ENCODE results near the gene CLEC7A.

CLEC7A gene

GRCh38 chr12:10097521-10097920 is 32.5 kb downstream of the CLEC7A start:
- no peak for DNase-seq
- intact Hi-C loops (cut with DNase I) = no loop called here

GRCh38 chr12:10095971-10096370 is 34.0 kb downstream of the CLEC7A start:
- intact Hi-C loops (cut with DNase I) = no loop called here

DNA sequence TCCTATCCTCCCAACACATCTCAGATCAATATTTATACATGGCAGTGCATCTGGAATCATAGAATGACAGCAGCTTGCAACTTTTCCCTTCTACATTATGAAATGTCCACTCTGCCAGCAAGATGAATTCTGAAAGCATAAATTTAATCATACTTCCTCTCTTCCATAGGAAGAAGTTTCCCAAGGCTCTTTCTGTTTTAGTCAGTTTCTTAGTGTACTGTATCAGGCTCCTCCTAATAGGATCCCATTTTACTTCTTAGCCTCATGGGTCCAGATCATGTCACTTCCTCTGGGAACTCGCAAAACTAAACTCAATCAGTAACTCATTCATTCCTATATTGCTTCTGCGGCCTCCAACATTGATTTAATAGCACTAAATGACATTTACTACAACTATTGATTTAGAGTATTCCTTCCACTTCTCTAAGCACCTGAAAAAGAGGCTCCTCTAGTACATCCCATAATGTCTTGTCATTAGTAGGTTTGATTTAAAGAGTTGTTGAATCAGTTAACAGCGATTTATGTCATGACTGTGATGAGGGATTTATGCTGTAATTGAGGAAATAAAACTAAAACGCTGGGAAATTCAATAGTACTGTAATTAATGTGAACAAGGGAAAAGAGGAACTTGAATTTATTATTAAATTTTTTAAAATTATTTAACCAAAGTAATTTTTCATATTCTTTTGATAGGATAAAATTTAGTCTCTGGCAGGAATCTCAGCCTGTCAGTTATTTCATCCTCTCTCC is 35.2 kb downstream of the CLEC7A start:
- no peak for DNase-seq
- intact Hi-C loops (cut with DNase I) = no loop called here

More at GRCh38 chr12:10095971-10096370, 34.0 kb downstream of the CLEC7A start:
- DNase-seq = no peak

- intact Hi-C loops (cut with DNase I) = no loop called here
- no peak for DNase-seq
Measured at GRCh38 chr12:10088955-10089900, 40.8 kb downstream of the CLEC7A start.

DNA sequence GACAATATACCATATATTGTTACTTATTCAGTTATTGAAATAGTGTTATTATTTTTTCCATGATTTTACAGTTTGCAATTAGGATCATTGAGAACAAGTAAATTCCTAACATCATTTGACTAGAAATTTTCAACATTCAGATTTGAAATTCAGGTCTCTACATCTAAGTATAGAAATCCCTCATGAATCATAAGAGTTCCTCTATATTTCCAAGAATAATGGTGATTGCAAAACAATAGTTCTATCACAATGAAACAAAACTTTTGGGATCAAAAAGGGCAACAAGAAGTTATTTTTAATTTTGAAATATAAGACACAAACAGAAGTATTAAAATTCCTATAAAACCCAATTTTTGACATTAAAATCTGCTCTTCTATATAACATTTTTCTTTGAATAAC is 42.0 kb downstream of the CLEC7A start:
- no peak for DNase-seq
- intact Hi-C loops (cut with DNase I) = no loop called here

DNA sequence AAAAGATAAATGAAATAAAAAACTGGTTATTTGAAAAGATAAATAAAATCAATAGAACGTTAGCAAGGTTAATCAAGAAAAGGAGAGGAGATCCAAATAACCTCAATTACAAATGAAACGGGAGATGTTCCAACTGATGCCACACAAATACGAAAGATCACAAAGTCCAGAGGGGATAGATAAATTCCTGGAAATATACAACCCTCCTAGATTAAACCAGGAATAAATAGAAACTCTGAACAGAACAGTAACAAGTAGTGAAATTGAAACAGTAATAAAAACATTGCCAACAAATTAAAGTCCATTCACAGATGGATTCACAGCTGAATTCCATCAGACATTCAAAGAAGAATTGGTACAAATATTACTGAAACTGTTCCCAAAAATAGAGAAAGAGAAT is 43.6 kb downstream of the CLEC7A start:
- DNase-seq = no peak
- intact Hi-C loops (cut with DNase I) = no loop called here

DNA sequence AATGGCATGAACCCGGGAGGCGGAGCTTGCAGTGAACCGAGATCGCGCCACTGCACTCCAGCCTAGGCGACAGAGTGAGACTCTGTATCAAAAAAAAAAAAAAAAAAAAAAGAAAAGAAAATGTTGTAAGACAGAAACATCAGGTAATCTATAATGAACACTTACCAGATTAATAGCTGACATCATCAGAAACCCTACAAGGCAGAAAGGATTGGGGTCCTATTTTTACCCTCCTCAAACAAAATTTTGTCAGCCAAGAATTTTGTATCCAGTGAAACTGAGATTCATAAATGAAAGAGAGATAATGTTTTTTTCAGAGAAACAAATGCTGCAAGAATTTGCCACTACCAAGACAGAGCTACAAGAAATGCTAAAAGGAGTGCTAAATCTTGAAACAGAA is 45.3 kb downstream of the CLEC7A start:
- intact Hi-C loops (cut with DNase I) = no loop called here
- DNase-seq = no peak

- intact Hi-C loops (cut with DNase I) = no loop called here
- no peak for DNase-seq
Measured at GRCh38 chr12:10082117-10082874, 47.7 kb downstream of the CLEC7A start.

DNA sequence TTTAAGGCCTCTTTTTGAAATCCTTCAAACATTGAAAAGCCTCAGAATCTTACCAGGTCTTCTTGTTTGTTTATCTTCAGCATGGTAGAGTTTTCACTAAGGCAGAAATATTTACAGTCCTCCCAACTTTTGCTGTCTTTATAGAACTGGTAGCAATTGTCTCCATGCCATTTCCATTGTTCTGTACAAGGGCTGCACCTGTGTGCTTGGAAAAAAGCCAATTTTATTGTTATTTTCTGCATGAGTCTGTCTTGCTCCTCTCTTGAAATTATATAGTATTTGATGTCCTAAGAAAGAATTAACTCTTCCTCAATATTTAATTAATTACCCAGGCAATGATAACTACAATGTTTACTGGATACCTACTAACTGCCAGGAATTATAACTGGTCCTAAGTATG is 54.5 kb downstream of the CLEC7A start:
- no peak for DNase-seq

GRCh38 chr12:10073261-10073660 is 56.7 kb downstream of the CLEC7A start:
- no peak for DNase-seq
- intact Hi-C loops (cut with DNase I) = no loop called here

More for the DNA sequence above, 54.5 kb downstream of the CLEC7A start:
- intact Hi-C loops (cut with DNase I) = no loop called here

GRCh38 chr12:10072131-10072530 is 57.9 kb downstream of the CLEC7A start:
- intact Hi-C loops (cut with DNase I) = no loop called here
- DNase-seq = no peak

DNA sequence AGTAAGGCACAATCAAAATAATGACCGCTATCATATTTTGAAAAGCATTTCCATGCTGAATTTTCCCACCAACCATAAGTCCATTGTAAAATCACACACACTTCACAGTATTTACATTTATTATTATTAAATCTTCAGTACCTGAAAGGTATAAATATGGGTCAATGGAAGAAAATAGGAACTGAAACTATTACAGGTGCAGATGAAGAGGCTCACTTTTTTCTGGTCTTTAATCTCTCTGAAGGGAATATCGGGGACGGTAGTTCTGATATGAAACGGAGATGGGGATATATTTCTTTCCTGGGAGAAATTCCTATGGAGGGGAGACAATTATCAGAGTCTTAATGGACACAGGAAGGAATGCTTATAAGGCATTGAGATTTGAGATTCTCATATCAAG is 59.6 kb downstream of the CLEC7A start:
- intact Hi-C loops (cut with DNase I) = no loop called here

DNA sequence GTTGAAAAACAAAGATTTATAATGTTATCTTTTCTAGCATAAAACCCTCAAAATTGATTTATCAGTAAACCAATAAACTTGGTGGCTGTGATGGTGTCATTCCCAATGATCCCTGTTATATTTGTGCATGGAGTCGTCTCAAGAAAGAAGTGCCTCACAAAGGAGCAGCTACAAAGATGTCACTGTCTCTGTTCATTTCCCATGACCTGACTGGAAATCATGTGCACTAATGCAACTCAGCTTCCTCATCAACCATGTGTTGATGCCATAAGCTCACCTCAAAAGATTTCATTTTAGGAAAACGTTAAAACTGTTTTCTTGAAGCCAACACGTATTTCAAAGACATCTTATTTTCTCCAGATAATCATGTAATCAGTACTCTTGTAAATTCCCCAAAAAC is 60.0 kb downstream of the CLEC7A start:
- no peak for DNase-seq
- intact Hi-C loops (cut with DNase I) = no loop called here

More for the DNA sequence above, 59.6 kb downstream of the CLEC7A start:
- no peak for DNase-seq

- intact Hi-C loops (cut with DNase I) = no loop called here
- DNase-seq = no peak
Measured at GRCh38 chr12:10069099-10069498, 60.9 kb downstream of the CLEC7A start.

- intact Hi-C loops (cut with DNase I) = no loop called here
- DNase-seq = no peak
Measured at GRCh38 chr12:10068644-10069043, 61.4 kb downstream of the CLEC7A start.

DNA sequence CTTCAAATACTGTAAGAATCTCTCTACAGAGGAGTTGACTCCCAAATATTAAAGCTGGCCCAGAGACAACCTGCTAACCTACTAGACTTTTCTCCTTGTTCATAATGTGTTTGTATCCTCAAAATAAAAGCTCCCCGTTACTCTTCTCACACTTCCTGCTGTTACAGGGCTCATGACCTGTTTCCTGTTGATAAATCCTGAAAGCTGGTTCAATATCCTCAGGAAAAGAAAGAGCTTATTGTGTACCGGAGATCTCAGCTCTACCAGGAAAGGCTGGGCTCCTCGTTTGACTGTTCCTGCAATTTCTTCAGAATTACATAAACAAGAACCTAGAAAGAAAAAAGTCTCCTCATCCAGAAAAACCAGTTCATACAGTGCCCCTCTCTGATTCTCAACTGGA is 62.1 kb downstream of the CLEC7A start:
- intact Hi-C loops (cut with DNase I) = no loop called here
- DNase-seq = no peak

- intact Hi-C loops (cut with DNase I) = no loop called here
- DNase-seq = no peak
Measured at GRCh38 chr12:10067264-10067663, 62.7 kb downstream of the CLEC7A start.
